NCI-H128 (cell line): Measurements from ENCODE around the gene CDKN1A.
"Not testable (repeated sequence)": the region's sequence is repeated elsewhere in the genome, so short reads cannot be mapped to it uniquely, and the experiment has no call there.

ENCODE experiments used
- DNase-seq: peaks from one replicate; lab custom pipeline; 2025; ENCODE audit not compliant: unreplicated experiment; lab: John Stamatoyannopoulos, UW

Gene CDKN1A

GRCh38 chr6:36678488-36679042 lies at the start of gene CDKN1A:
Gene CDKN1A, plus strand, starts transcription at chr6:36678714. Its CDS starts 5,388 bp downstream, at chr6:36684102.
- DNase-seq = peak; percentile 78

DNA sequence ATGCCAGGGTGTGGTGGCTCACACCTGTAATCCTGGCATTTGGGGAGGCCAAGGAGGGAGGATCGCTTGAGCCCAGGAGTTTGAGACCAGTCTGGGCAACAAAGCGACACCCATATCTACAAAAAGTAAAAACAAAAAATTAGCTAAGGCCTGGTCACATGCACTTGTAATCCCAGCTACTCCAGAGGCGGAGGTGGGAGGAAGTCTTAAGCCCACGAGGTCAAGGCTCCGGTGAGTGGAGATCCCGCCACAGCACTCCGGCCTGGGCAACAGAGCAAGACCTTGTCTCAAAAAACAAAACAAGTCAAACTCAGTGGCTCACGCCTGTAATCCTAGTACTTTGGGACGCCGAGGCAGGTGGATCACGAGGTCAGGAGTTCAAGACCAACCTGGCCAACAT lies 48.7 kb upstream of the CDKN1A start:
- no peak for DNase-seq

DNA sequence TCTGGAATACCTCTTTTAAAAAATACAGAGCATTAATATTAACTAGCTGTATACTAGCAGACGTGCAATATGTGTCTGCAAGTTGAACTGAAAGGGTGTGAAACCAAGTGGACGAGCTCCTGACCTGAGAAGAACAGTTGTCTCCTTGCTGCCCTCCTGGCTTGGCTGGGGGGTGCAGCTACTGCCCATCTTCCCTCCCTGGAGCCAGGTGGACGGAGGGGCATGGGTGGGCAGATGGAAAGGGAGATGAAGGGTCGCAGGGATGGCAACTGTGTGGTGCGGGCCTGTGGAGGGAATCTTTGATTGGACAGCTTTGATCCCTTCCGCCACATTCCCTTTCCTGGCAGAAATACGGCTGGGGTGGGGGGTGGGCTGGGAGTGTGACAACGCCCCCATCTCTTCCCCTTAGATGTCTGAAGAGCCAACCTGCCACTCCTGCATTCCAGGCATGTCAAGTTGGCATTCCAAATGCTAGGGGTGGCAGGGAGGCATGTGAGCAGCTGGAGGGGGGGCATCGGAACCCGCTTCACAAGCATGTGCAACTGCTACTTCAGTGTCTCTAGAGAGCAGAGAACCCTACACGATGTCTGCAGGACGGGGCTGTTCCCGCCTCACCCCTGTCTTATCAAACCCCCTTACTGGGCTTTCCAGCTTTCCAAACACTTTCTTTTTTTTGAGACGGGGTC lies 47.0 kb upstream of the CDKN1A start:
- DNase-seq = no peak

GRCh38 chr6:36633370-36633769 lies 45.1 kb upstream of the CDKN1A start:
- no peak for DNase-seq

DNA sequence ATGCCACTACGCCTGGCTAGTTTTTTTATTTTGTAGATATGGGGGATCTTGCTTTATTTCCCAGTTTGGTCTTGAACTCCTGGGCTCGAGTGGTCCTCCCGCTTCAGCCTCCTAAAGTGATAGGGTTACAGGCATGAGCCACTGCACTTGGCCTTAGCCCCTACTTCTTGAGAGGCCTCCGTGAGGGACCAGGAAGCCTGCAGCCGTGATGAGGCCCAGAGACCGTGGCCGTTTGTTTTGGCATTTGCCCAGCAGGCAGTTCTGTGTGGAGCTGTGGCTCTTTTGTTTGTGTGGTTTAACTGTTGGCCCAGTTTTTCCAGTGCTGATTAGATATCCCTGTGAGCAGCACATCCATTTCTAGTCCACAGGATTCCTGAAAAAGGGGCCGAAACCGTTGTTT lies 44.6 kb upstream of the CDKN1A start:
- no peak for DNase-seq

- no peak for DNase-seq
Observed at GRCh38 chr6:36634317-36635108, 44.0 kb upstream of the CDKN1A start.

- DNase-seq = no peak
Observed at GRCh38 chr6:36636283-36636682, 42.2 kb upstream of the CDKN1A start.

GRCh38 chr6:36636687-36637418 lies 41.7 kb upstream of the CDKN1A start:
- DNase-seq = no peak

DNA sequence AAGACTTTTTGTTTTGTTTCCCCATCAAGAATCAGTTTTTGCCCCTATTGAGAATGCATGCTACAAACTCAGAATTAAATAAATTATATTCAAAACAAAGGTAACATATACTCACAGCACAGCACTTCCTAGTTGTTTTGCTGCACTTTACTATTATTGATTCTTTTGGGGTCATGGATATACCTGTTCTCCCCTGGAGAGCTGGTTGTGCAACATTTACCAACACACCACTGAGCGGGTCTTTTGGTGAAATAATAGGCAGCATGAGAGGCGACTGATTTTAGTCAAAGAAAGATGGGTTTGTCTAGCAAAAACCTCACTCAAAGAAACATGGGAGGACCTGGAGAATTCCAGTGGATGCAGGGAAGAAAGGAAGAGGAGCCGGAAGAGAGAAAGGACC lies 39.9 kb upstream of the CDKN1A start:
- DNase-seq = no peak

DNA sequence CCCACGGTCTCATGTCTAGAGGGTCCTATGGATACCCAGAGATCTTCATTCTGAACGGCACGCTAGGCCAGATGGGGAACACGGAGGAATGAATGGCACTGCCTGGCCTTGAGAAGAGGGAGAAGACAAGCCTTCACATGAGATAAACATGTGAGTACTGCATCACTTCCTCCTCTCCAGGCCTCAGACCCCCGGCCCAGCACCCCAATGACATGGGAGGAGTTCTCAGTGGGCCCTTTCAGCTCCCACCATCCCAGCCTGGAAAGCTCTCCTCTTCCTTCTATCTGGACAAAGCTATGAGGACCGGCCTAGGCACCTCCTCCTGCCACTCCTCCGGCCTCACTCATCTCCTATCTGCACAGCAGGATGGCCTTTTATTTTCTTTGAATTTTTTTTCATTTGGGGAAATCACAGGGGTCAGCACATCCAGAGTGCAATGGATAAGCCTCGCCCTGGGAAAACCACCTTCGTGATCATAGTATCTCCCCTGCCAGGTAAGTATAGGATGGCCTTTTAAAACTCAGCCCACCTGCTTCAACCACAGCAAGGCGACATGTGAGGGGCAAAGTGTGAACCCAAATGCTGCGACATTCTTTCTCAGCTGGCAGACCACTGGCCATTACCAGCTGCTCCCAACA lies 39.2 kb upstream of the CDKN1A start:
- DNase-seq = no peak

DNA sequence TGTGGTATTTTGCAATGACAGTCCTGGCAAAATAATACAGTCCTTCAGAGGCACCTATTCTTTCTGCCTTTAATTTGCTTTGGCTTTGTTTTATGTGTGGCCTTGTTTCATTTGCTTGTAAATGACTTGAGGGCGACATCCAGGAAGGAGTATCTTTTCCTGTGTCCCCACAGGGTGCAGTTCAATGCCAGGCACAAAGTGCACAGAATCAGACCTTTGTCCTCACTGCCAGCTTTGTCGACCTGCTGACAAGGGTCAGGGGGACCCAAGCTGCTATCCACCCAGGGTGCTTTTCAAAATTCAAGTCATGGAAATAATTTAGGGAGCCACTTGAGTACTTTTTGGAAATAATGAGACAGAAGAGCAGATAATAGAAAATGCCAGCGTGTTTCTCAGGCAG lies 37.0 kb upstream of the CDKN1A start:
- DNase-seq = no peak

GRCh38 chr6:36642913-36643817 lies 35.3 kb upstream of the CDKN1A start:
- DNase-seq = no peak

DNA sequence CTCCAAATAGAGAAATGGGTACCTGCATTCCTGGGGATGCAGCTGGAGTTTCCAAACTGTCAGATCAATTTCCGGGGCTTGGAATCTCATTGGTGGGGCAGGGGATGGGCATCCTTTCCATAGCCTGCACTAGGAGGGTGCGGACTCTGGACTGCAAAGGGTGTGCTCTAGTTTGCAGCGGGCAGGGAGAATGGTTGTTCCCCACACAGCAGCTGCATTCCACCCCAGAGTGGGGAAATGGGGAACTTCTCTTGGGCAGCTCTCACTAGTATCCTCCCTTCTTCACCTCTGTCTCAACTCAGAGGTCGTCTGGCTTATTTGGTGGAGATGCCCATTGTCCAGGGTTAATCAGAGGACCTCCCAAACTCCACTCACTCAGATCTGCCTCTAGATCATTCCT lies 34.5 kb upstream of the CDKN1A start:
- DNase-seq = no peak

- DNase-seq = no peak
Observed at GRCh38 chr6:36649086-36649485, 29.4 kb upstream of the CDKN1A start.

DNA sequence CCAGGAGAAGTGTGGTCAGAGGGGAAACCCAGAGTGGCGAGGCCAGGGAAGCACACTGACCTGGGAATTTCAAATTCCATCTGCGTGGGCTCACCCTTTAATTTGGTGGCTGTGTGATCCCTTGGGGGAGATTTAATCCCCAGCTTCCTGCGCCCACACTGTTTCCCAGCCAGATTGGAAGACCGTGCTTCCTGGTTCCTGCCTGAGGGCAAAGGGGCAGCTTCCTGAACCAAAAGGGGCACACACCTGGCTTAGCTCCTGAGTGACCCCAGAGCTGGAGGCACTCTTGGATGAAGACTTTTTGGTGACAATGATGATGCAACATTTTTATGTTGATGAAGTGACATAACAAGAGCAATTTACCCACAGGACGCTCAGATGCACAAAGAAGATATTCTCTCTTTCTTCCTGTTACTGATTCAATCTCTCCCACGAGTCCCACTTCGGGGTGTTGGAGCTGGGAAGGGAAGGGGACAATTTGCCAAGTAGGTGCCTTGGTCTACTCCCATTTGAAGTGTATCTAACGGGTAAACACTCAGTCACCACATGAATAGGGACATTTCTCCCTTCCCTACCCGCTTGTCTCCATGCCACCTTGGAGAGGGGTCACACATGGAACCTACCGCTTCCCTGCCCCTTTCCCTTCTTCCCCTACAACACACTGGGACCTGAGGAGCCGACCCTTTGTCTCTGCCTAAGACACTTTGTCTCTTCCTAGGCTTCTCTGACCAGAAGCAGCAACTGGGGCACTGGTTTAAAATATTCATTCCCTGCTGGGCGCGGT lies 28.6 kb upstream of the CDKN1A start:
- no peak for DNase-seq

GRCh38 chr6:36650848-36651478 lies 27.6 kb upstream of the CDKN1A start:
- DNase-seq = no peak

GRCh38 chr6:36651659-36652379 lies 26.7 kb upstream of the CDKN1A start:
- DNase-seq = no peak

DNA sequence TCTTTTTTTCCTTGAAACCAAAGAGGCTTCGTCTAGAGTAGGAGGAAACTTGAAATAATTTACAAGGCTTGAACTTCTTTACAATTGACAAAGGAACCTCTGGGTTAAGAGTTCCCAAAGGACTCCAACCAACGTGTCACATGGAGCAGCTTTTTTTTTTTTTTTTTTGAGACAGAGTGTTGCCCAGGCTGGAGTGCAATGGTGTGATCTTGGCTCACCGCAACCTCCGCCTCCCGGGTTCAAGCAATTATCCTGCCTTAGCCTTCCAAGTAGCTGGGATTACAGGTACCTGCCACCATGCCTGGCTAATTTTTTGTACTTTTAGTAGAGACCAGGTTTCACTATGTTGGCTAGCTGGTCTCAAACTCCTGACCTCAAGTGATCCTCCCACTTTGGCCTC lies 24.0 kb upstream of the CDKN1A start:
- DNase-seq = not testable (repeated sequence)
